ENCODE measurements around the gene VIPR2.

GRCh38 chr7:159139639-159140038, 5.0 kb downstream of the VIPR2 start:
- TF ChIP-seq EP300 (IDR thresholded peaks at IDR 0.05) (no peak), POLR2A (IDR thresholded peaks at IDR 0.05) (no peak)
- TF ChIP-seq, protein P1, sequence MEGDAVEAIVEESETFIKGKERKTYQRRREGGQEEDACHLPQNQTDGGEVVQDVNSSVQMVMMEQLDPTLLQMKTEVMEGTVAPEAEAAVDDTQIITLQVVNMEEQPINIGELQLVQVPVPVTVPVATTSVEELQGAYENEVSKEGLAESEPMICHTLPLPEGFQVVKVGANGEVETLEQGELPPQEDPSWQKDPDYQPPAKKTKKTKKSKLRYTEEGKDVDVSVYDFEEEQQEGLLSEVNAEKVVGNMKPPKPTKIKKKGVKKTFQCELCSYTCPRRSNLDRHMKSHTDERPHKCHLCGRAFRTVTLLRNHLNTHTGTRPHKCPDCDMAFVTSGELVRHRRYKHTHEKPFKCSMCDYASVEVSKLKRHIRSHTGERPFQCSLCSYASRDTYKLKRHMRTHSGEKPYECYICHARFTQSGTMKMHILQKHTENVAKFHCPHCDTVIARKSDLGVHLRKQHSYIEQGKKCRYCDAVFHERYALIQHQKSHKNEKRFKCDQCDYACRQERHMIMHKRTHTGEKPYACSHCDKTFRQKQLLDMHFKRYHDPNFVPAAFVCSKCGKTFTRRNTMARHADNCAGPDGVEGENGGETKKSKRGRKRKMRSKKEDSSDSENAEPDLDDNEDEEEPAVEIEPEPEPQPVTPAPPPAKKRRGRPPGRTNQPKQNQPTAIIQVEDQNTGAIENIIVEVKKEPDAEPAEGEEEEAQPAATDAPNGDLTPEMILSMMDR (IDR thresholded peaks at IDR 0.05) = no peak
